Psoas muscle (tissue), 8 donors: ENCODE results near the gene ANO3. TPM values are rescaled to one million over a fixed set of nuclear protein-coding genes. Genes with fewer than 3 reads are reported as not detected.
"Not testable (repeated sequence)": the region's sequence is repeated elsewhere in the genome, so short reads cannot be mapped to it uniquely, and the experiment has no call there.

Experiments used
- ATAC-seq, 4 donors: fragments of 200-7000 bp; cut with Tn5 transposase; one replicate each; pipeline ENCODE4 v1.9.1; 2020; ENCODE audit warnings: moderate library complexity in 3 of 4, mild to moderate bottlenecking in 2 of 4
- DNase-seq, 2 donors: peaks; one replicate each; pipeline ENCODE4 v3.0.0-alpha.2; 2020
- H3K27ac ChIP-seq: fragments of 200-600 bp; one replicate; pipeline ENCODE4 v1.8.0; 2022
- H3K27me3 ChIP-seq, 3 donors: fragments of 200-600 bp in 1 of 3; one replicate each; pipeline versions ENCODE4 v1.6.1 to v1.8.0; 2013 to 2022; ENCODE audit warnings: low read length in 2 of 3, mild to moderate bottlenecking in 2 of 3, moderate library complexity in 1 of 3; ENCODE audit not compliant: insufficient read depth in 3 of 3
- H3K36me3 ChIP-seq, 2 donors: fragments of 200-600 bp in 1 of 2; one replicate each; pipeline versions ENCODE4 v1.6.1 to v1.8.0; 2013 to 2022; ENCODE audit warnings: low read depth in 1 of 2, mild to moderate bottlenecking in 1 of 2, moderate library complexity in 1 of 2; ENCODE audit not compliant: insufficient read depth in 1 of 2
- H3K4me1 ChIP-seq: fragments of 200-600 bp; one replicate; pipeline ENCODE4 v1.8.0; 2022
- H3K4me3 ChIP-seq: fragments of 200-600 bp; one replicate; pipeline ENCODE4 v1.8.0; 2022; ENCODE audit warnings: mild to moderate bottlenecking
- H3K9me3 ChIP-seq: fragments of 200-600 bp; one replicate; pipeline ENCODE4 v1.8.0; 2022
- CTCF ChIP-seq: fragments of 200-600 bp; IDR thresholded peaks from one replicate; pipeline ENCODE4 v1.8.0; 2022; ENCODE audit warnings: antibody characterized with exemption
- WGBS, 3 donors: extraction: QIAGEN DNeasy Blood & Tissue Kit; methylation state at CpG; one replicate each; pipeline versions ENCODE4 v1.1.6 to v1.1.7; 2013; 5-methylcytosine and 5-hydroxymethylcytosine counted together
- intact Hi-C, 2 donors: fragments of 100-400 bp; cut with DNase I; formaldehyde crosslinking; loops; one replicate each; pipeline versions ENCODE4 v1.11.0 to v1.14.2; 2022
- polyA plus RNA-seq, 3 donors: library from polyadenylated mRNA; stranded (reverse); fragments of 200-250 nt; gene quantifications; one replicate each; pipeline ENCODE4 v1.2.3, GENCODE V29; 2013
- total RNA-seq, 4 donors: library from RNA; stranded (reverse); fragmentation: NEBNext Ultra II Directional in 2 of 4; extraction: Animal tissue kit (Norgen Biotek cat#: 25700) in 2 of 4; gene quantifications; one replicate each; pipeline versions ENCODE4 v1.2.1 to v1.2.4, GENCODE V29; 2021 to 2023
- donor health status: healthy with polysubstance abuse.
- donor health status: DM: no; HTN: no; CAD: no; lungs with moderate emphysema.
- donor health status: Bipolar disorder and iron deficiency.
- donor health status: healthy.
- donor health status: DM: yes; HTN: yes; CAD: no.
- donor health status: DM: no; HTN: no; CAD: no.
- donor health status: DM: no; HTN: no; CAD: no.
- donor health status: DM: yes; HTN: yes; CAD: no.

The ANO3 gene
- total and polyA plus RNA-seq, 7 donors: 0.01 TPM; not detected in 6

- ATAC-seq (no peak), DNase-seq (no peak)
- intact Hi-C loops: no loop called here
- H3K4me1 ChIP-seq: no peaks in the 10 kb centered on the region
- H3K27me3 ChIP-seq: no peaks in the 10 kb centered on the region
- no peaks in the 10 kb centered on the region for H3K36me3 ChIP-seq
- no peaks in the 10 kb centered on the region for H3K9me3 ChIP-seq
- WGBS, 3 donors: 48 to 89% (median 80%) methylated on average over 2 of the region's 2 CpGs
- no peak overlapping the region for H3K27ac ChIP-seq
- no peak overlapping the region for H3K4me3 ChIP-seq
- no peak for TF ChIP-seq CTCF
These were observed 291.2 kb downstream of the ANO3 start for GRCh38 chr11:26623076-26623659.

- intact Hi-C loops: no loop called here
- no peak overlapping the region for H3K4me3 ChIP-seq
- DNase-seq (no peak), ATAC-seq (no peak)
- H3K27ac ChIP-seq: no peak overlapping the region
- 83 to 95% (median 92%) methylated on average over 1 of the region's 1 CpG for WGBS, 3 donors
- H3K36me3 ChIP-seq: no peaks in the 10 kb centered on the region
- no peak for TF ChIP-seq CTCF
- no peaks in the 10 kb centered on the region for H3K4me1 ChIP-seq
- no peaks in the 10 kb centered on the region for H3K27me3 ChIP-seq
- H3K9me3 ChIP-seq: no peaks in the 10 kb centered on the region
These were observed 294.4 kb downstream of the ANO3 start for GRCh38 chr11:26626346-26626745.

- no peak for ATAC-seq
- 28 to 60% (median 42%) methylated on average over 2 of the region's 2 CpGs for WGBS, 3 donors
- intact Hi-C loops: no loop called here
- no peaks in the 10 kb centered on the region for H3K9me3 ChIP-seq
- H3K4me1 ChIP-seq: no peaks in the 10 kb centered on the region
- H3K27me3 ChIP-seq: no peaks in the 10 kb centered on the region
- no peak overlapping the region for H3K27ac ChIP-seq
- no peak for DNase-seq
- no peak for TF ChIP-seq CTCF
- H3K4me3 ChIP-seq: no peak overlapping the region
- H3K36me3 ChIP-seq: no peaks in the 10 kb centered on the region
These were observed 300.8 kb downstream of the ANO3 start for GRCh38 chr11:26632691-26633159.

GRCh38 chr11:26643314-26643713 is 311.4 kb downstream of the ANO3 start:
- H3K4me1 ChIP-seq: not testable (repeated sequence)
- WGBS, 3 donors: 89 to 92% (median 92%) methylated on average over 10 of the region's 10 CpGs

GRCh38 chr11:26649884-26650283 is 318.0 kb downstream of the ANO3 start:
- intact Hi-C loops: loop anchor here in 1 of 2 donors (5.0 kb wide), 1 partner anchor 353 kb away; no protein-coding TSS in a partner anchor
- WGBS, 3 donors: 40 to 49% (median 47%) methylated on average over 8 of the region's 8 CpGs
- H3K4me3 ChIP-seq: no peak overlapping the region
- ATAC-seq (peak in 3 of 4 donors; percentile 37 to 75 (median 48)), DNase-seq (no peak)
- H3K9me3 ChIP-seq: no peaks in the 10 kb centered on the region
- H3K4me1 ChIP-seq: no peaks in the 10 kb centered on the region
- no peaks in the 10 kb centered on the region for H3K36me3 ChIP-seq
- peak; percentile 50 for TF ChIP-seq CTCF
- H3K27ac ChIP-seq: no peak overlapping the region
- no peaks in the 10 kb centered on the region for H3K27me3 ChIP-seq

More at GRCh38 chr11:26643314-26643713, 311.4 kb downstream of the ANO3 start:
- H3K4me3 ChIP-seq, intact Hi-C loops, H3K36me3 ChIP-seq, DNase-seq, H3K27ac ChIP-seq, H3K27me3 ChIP-seq, ATAC-seq, H3K9me3 ChIP-seq: not testable (repeated sequence)
